HG02870 (cell line): ENCODE data around the gene MINDY4.

ENCODE experiments used
- ATAC-seq: cut with Tn5 transposase; IDR thresholded peaks from one replicate; pipeline ENCODE4 v1.9.1; 2021; ENCODE audit warnings: mild to moderate bottlenecking, moderate library complexity; ENCODE audit not compliant: unreplicated experiment

The MINDY4 gene

GRCh38 chr7:30912986-30913811 lies 142.0 kb downstream of the MINDY4 start:
- ATAC-seq: no peak

- ATAC-seq: no peak
Observed at GRCh38 chr7:30913821-30914515, 142.8 kb downstream of the MINDY4 start.

- ATAC-seq: no peak
Observed at GRCh38 chr7:30914596-30914995, 143.4 kb downstream of the MINDY4 start.

GRCh38 chr7:30915005-30915601 lies 143.9 kb downstream of the MINDY4 start:
- ATAC-seq: no peak

- ATAC-seq: no peak
Observed at GRCh38 chr7:30915751-30916150, 144.5 kb downstream of the MINDY4 start.

- no peak for ATAC-seq
Observed at GRCh38 chr7:30916255-30916654, 145.0 kb downstream of the MINDY4 start.

GRCh38 chr7:30916767-30917166 lies 145.6 kb downstream of the MINDY4 start:
- no peak for ATAC-seq

GRCh38 chr7:30917216-30917893 lies 146.1 kb downstream of the MINDY4 start:
- no peak for ATAC-seq

- no peak for ATAC-seq
Observed at GRCh38 chr7:30918676-30919075, 147.5 kb downstream of the MINDY4 start.

- no peak for ATAC-seq
Observed at GRCh38 chr7:30920021-30920583, 148.9 kb downstream of the MINDY4 start.

GRCh38 chr7:30920584-30921539 lies 149.6 kb downstream of the MINDY4 start:
- no peak for ATAC-seq

GRCh38 chr7:30921540-30922401 lies 150.6 kb downstream of the MINDY4 start:
- no peak for ATAC-seq

- ATAC-seq: no peak
Observed at GRCh38 chr7:30922596-30922995, 151.4 kb downstream of the MINDY4 start.

- no peak for ATAC-seq
Observed at GRCh38 chr7:30923009-30923773, 152.0 kb downstream of the MINDY4 start.

GRCh38 chr7:30923774-30924413 lies 152.7 kb downstream of the MINDY4 start:
- no peak for ATAC-seq

- ATAC-seq: no peak
Observed at GRCh38 chr7:30924624-30925023, 153.4 kb downstream of the MINDY4 start.

- no peak for ATAC-seq
Observed at GRCh38 chr7:30925117-30925516, 153.9 kb downstream of the MINDY4 start.

GRCh38 chr7:30925913-30926312 lies 154.7 kb downstream of the MINDY4 start:
- ATAC-seq: no peak
